Amniotic stem cell (primary cell): ENCODE results near the gene PNRC1.
"Not testable (repeated sequence)": the region's sequence is repeated elsewhere in the genome, so short reads cannot be mapped to it uniquely, and the experiment has no call there.

ENCODE experiments used
- DNase-seq: peaks from one replicate; lab custom pipeline; 2025; lab: John Stamatoyannopoulos, UW

Gene PNRC1

DNA sequence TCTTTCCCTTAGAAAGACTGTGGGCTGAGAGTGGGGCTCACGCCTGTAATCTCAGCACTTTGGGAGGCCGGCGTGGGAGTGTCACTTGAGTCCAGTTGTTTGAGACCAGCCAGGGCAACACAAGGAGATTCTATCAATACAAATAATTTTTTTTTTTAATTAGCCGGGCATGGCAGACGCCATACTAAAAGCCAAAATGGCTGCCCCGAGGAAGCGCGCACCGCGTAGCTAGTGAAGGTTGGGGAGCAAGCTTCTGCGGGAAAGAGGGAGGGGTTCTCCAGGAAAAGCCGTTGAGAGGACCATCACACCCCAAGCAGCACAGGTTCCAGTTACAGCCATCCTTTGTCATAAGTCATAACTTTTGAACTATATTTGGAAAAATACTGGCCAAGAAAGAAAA is 21.3 kb upstream of the PNRC1 start:
- no peak for DNase-seq

GRCh38 chr6:89063881-89064280 is 16.7 kb upstream of the PNRC1 start:
- DNase-seq: no peak

DNA sequence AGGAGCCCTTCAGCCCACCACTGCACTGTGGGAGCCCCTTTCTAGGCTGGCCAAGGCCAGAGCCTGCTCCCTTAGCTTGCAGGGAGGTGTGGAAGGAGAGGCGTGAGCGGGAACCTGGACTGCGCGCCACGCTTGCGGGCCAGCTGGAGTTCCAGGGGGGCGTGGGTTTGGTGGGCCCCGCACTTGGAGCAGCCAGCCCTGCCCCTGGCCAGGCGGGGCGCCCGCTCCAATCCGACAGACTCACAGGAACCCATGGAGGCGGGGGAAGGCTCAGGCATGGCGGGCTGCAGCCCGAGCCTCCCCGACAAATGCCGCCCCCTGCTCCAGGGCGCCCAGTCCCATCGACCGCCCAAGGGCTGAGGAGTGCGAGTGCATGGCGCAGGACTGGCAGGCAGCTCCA is 15.6 kb upstream of the PNRC1 start:
- DNase-seq: not testable (repeated sequence)

DNA sequence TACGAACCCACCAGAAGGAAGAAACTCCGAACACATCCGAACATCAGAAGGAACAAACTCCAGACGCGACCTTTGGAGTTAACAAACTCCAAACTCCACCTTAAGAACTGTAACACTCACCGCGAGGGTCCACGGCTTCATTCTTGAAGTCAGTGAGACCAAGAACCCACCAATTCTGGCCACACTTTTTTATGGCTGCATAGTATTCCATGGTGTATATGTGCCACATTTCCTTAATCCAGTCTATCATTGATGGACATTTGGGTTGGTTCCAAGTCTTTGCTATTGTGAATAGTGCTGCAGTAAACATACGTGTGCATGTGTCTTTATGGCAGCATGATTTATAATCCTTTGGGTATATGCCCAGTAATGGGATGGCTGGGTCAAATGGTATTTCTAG is 14.4 kb upstream of the PNRC1 start:
- DNase-seq: not testable (repeated sequence)

DNA sequence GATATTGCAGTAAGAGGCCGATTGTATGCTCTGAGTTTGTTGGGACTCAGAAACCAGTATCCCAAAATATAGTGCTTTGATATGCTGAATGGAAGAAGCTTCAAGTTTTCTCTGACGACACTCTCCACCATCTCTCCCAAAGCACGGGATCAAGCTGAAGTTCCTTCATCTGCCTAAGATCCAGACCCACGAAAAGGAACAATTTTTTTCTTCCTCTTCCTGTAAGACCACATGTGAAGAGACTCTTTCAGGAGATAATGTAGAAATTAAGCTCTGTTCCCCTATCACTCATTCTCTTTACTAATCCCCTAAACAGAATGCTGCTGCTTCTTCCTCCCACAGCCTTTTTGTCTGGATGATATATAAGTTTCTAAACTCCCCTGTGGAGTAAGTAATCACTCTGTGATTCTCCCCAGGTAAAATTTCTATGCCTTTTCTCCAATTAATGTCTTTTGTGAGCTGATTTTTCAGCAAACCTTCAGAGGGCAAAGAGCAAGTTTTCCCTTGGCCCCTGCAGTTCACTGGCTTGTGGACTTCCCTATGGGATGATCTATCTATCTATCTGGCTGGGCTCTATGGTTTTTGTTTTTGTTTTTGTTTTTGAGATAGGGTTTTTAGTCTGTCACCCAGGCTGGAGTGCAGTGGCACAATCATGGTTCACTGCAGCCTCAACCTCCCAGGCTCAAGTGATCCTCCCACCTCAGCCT is 13.5 kb upstream of the PNRC1 start:
- DNase-seq: no peak

DNA sequence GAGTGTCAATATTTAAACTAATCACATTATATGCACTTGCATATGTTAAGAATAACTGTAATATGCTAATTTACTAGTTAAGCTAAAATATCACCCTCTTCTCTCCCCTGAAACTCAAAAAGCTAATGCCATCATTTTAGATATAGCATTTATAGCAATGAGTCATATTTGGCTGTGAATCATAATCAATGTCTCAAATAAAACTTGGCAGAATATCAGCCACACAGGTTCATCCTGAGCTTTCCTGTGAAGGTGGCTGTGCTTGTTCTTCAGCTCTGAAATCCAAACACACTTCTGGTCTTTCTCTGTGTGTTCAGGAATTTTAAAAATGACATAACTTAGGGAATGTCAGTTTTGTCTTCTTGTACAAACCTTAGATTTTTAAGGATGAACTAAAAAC is 12.8 kb upstream of the PNRC1 start:
- DNase-seq: no peak

- DNase-seq: no peak
Observed at GRCh38 chr6:89068695-89069094, 11.9 kb upstream of the PNRC1 start.

DNA sequence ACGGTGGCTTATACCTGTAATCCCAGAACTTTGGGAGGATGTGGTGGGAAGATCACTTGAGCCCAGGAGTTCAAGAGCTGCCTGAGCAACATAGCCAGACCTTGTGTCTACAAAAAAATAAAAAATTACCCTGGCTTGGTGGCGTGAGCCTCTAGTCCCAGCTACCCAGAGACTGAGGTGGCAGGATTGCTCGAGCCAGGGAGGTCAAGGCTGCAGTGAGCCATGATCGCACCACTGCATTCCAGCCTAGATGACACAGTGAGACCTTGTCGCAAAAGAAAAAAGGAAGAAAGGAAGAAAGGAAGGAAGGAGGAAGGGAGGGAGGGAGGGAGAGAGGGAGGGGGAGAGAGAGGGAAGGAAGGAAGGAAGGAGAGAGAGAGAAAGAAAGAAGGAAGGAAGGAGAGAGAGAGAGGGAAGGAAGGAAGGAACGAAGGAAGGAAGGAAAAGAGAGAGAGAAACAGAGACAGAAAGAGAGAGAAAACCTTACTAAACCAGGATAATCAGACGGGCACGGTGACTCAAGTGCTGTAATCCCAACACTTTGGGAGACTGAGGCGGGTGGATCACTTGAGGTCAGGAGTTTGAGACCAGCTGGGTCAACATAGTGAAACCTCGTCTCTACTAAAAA is 10.9 kb upstream of the PNRC1 start:
- DNase-seq: no peak

GRCh38 chr6:89071036-89071435 is 9.5 kb upstream of the PNRC1 start:
- DNase-seq: no peak

DNA sequence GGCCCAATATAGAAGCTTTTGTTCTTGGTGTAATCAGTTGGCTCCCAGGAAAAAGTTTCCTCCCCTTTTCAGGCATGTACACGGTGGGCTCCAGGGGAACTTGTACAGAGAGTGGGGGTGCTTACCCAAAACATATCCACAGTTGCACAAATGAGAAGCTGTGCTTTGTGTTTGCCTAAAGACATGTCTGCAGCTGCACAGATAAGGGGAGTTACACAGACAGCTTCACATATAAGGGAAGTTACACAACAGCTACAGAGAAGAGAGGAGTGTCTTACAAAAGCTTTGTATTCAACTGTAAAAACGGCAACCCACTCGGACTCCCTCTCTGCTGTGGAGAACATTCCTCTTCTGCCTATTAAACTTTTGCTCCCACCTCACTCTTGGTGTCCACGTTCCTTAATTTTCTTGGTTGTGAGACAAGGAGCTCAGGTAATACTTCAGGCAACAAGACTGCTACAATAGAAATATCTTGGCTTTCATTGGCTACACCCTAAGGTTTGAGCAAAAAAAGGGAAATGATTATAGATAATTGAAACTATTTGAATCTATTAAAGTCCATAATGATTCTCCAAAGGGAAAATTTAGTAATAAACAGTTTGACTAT is 7.4 kb upstream of the PNRC1 start:
- DNase-seq: no peak

DNA sequence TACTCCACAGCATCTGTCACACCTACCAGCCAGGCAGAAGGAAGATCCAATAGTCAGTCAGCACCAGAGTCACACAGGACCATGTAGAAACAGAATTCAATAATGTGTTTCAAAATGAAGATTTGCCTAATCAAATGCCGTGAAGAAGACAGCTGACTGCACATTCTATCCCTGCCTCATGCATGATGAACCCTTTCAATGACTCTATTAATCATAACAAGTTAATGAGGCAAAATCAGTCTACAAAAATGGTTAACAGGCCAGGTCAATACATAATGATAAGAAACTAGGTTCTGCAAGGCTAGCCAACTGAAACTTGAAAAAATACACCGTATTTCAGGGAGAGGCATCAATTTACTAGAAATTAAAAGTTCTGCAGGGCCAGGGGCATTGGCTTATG is 6.7 kb upstream of the PNRC1 start:
- no peak for DNase-seq

GRCh38 chr6:89079511-89080234 is 878 bp upstream of the PNRC1 start:
- peak; percentile 67 for DNase-seq

DNA sequence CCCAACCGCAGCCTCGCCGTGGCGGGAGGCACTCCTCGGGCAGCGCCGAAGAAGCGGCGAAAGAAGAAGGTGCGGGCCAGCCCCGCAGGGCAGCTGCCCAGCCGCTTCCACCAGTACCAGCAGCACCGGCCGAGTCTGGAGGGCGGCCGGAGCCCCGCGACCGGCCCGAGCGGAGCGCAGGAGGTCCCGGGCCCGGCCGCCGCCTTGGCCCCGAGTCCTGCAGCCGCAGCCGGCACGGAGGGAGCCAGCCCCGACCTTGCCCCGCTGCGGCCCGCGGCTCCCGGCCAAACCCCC is 525 bp downstream of the PNRC1 start:
- DNase-seq: no peak

GRCh38 chr6:89081423-89082322 is 1.1 kb downstream of the PNRC1 start:
- DNase-seq: peak; percentile 89

- no peak for DNase-seq
Observed at GRCh38 chr6:89082486-89082891, 1.9 kb downstream of the PNRC1 start.

GRCh38 chr6:89084542-89084941 is 4.0 kb downstream of the PNRC1 start:
- DNase-seq: no peak

- DNase-seq: no peak
Observed at GRCh38 chr6:89084954-89085353, 4.4 kb downstream of the PNRC1 start.

DNA sequence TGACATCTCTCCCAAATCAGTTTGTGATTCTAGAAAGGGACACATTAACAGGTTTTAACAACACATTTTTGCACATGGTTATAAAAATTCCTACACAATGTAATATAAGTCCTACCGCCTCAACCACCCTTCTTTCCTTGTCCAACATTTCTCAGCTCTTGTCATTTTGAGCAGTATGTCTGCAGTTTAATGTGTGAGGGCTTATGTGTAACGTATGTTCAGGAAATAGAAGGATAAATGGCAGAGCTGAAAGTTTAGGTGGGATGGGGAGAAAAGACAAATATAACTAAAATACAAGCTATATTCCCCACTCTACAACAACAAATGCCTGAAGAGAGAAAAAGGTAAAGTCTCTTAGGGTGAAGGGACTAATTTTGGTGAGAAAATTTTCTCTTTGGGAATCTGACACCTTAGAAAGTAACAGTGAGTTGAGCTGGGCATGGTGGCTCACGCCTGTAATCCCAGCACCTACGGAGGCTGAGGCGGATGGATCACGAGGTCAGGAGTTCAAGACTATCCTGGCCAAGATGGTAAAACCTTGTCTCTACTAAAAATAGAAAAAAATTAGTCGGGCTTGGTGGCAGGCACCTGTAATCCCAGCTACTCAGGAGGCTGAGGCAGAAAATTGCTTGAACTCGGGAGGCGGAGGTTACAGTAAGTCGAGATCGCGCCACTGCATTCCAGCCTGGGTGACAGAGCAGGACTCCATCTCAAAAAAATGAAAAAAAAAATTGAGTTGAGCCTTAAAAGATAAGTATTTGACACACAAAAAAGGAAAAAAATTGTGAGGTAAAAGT is 5.1 kb downstream of the PNRC1 start:
- DNase-seq: no peak

DNA sequence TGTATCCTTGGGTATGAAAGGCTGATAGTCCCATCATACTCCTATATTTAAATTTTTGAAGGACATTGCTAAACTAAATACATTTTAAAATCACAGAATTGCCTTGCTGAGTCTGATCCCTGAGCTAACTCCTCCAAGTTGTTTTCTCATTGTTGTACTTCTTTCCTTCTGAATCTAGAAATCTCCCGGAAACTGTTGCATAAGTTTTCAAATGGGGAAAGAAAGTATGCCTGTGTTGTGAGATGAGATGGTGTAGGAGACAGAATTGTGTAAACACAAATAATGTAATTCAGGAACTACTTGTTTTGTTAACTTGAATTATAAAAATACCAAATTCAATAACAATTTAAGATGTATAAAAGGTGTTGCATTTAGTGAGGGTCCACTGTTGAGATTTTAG is 7.3 kb downstream of the PNRC1 start:
- no peak for DNase-seq

- no peak for DNase-seq
Observed at GRCh38 chr6:89098461-89098860, 17.9 kb downstream of the PNRC1 start.

- DNase-seq: no peak
Observed at GRCh38 chr6:89100114-89100513, 19.6 kb downstream of the PNRC1 start.
